ENCODE results near the gene RER1.

Gene RER1

DNA sequence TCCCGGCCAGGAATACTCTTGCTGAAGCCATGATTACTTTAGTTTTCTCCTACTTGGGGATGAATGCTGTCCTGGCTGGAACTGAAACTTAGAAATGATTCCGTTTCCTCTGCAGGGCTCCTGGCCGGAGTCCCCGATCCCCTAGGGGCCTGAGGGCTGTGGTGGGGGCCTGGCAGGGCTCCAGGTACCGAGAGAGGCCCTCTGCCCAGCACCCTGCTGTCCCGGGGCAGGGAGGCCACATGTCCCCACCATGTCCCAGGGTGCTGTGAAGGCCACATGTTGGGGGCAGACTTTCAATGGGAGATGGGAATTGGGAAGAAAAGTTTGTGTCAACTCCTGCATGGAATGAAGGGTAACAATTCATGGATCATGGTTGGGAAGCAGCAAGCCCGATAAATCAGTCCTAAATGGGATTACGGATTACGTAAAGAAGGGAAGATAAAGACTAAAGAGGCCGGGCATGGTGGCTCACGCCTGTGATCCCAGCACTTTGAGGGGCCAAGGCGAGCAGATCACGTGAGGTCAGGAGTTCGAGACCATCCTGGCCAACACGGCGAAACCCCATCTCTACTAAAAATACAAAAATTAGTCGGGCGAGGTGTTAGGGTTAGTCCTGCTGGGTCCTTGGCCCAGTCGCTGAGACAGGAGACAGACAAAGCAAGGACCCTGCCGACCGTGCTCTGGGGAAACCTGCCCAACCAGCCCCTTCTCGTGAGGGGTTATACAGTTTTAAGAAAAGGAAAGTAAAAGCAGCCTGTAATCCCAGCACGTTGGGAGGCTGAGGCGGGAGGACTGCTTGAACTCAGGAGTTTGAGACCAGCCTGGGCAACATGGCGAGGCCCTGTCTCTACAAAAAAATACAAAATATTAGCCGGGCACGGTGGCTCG is 37.8 kb upstream of the RER1 start:
- DNase-seq (ENCODE audit: low read depth): no peak

DNA sequence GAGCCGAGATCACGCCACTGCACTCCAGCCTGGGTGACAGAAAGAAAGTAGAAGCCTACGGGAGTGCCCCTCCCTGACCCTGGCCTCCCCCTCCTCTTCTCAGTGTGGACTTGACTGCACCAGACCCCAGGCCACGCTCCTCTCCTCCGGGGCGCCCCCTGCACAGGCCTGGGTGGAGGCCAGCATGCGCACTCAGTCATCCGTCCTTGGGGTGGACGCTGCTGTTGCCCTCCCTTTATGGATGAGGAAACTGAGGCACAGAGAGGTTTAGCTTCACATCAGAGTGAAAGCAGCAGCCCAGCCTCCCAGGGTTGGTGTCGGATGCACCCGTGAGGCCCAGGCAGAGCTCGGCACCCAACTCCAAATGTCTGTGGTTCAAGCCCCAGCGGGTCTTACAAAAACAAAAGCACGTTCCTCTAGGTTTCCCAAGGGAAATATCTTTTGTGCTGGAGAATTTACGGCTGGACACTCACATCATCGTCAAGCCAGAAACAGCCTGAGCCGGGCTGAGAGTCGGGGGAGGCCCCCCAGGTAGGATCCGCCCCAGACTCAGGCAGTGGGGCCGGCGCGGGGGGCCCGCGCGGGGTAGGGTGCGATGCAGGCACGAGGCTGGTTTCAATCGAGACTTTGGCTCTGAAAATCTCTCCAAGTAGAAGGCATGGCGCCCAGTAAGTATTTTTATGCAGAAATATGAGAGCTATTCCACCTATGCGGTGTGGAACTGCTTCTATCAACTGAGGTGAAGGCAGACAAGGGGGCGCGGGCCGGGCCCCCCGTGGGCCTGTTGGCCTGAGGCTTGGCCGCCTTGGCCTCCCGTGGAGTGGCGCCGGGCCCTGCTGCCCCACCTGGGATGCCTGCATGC is 36.9 kb upstream of the RER1 start:
- no peak for DNase-seq (ENCODE audit: low read depth)

DNA sequence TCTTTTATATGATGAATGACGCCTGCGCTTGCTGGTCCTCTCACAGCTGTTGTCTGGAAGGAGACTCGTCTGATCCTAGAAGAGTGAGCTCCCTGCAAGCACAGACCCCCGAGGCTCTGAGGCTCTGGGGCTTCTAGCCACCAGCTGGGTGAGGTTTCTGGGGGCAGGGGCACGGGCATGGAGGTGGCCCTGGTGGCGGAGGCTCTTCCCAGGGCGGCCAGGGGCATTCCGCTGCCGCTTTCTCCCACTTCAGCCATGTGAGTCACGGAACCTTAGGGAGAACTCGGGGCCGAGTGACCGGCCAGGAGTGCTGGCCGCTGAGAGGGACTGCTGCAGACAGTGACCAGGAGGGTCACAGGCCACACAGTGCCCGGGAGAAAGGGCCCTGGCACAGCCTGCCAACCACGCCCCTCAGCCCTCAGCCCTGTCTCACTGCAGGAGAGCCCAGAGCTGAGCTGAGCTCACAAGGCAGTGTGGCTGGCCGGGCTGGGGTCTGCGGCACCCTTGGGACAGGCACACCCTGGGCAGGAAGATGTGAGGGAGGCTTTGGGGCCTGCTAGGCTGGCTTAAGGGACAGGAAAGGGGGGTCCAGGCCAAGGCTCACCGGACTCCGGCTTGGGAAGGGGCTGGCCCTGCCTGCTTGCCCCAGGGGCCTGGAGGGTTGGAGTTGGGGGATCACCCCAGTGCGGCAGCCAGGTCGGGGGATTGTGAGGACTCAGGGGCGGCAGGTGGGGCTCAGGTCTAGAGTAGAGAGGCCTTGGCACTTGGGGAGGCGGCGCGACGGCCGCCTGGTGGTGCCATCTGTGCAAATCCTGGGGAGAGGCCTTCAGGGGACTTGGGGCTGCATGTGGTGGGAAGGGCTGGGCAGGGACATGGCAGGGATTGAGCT is 36.0 kb upstream of the RER1 start:
- no peak for DNase-seq (ENCODE audit: low read depth)

DNA sequence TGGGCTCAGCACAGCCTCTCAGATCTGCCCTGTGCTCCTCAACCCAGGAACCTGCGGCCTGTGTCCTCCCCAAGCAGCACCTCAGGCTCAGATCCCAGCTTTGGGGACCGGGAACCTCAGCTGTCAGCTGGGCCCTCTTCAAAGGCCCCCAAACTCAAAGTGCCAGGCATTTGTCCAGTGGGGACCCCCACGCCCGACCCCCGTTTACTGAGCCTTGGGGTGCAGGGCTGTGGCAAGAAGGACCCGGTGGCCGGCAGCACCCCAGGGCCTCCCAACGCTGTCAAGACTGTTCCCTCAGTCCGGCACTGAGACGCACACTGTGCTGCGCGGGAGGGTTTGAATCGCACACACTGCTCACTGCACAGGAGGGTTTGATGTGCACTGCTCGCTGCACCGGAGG is 35.2 kb upstream of the RER1 start:
- no peak for DNase-seq (ENCODE audit: low read depth)

DNA sequence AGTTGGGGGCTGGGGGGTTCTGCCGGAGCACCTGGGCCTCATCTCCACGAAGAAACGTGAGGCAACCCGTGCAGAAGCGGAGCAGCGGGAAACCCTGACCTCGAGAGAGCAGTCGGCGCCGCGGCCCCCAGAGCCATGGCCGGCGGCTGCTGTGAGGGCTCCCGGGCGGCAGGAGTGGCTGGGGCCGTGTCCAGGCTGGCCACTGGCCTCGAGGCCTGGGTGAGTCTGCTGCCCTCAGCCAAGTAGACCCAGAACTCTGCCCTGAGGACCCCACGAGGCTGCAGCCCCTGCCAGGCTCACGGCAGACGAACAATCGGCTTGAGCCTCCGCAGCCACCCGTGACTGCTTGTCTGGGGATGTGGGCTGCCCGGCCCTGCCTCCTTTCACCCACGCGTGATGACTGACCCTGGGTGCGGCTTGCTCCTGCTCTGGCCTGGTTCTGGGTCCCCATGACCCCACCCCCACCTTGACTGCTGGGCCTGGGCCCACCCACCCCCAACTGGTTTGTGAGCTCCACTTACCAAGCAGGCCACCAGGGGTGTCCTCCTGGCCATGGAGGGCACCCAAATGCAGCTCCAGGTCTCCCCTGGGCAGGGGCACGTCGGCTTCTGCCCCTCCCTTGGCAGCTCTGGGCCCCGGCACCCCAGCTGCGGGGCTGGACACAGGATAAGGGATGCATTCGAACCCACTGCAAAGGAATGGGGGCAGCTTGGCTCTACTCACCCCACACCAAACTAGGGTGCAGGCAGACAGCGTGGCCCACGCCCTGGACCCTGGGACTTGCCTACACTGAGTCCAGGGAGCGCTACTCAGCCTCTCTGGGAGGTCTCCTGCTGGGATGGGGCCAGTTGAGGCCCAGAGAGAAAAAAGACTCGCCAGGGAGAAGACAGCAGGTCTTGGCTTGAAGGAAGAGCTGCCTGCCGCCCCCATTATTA is 34.5 kb upstream of the RER1 start:
- DNase-seq (ENCODE audit: low read depth): no peak

DNA sequence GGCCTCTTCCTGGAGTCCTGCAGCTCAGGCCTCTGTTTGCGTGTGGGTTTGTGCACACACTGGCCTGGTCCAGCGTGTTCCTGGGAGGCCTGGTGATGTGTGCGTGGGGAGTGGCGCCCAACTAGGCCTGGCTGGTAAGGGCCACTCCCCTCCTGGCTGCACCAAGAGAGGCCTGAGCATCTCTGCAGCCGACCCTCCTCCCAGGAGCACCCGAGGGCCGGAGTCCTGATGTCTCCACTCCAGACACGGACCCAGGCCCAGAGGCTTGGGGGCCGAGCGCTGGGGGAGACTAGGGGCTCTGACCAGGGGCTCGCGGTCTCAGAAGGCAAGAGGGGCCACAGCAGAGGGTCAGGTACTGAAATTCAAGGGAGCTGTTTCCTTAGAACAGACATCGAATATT is 33.6 kb upstream of the RER1 start:
- DNase-seq (ENCODE audit: low read depth): no peak

DNA sequence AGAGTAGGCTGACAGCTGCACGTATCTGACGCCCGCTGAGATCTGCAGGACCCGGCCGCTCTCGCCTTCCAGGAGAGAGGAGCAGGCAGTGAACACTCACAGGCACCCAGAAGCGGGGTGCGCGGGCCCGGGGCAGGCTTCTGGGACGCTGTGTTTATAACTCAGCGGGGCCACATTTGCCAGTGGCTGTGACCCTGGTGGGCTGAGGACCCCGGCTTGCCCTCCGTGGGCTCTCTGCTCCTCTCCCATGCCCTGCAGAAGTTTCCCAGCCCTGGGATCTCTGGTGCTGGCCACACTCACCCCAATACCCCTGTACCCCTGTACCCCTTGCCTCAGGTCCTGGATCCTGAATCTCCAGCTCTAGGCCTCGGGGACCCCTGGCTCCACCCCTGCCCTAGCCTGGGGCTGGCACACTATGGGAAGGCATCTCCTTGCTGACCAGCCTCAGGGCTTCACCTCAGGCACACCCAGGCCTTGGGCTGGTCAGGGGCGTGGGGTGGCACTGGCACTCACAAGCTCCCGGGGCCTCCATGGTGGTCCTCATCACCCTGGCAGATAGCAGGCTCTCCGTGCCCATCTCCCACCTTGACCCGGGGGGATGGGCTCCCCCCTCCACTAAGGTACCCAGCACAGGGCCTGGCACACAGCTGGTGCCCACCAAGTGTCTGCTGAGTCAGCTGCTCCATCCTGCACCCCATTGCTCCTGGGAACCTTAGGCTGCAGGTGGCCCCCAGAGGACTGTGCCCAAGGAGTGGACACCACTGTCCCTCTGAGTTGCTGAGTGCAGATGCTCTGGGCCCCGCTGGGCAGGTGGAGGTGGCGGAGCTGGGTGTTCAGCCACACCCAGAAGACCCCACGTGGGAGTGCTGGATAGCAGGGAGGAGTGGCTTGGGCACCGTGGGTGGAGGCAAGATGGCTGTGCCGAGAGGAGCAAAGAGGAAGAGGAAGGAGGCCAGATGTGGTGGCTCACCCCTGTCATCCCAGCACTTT is 32.7 kb upstream of the RER1 start:
- DNase-seq (ENCODE audit: low read depth): no peak

DNA sequence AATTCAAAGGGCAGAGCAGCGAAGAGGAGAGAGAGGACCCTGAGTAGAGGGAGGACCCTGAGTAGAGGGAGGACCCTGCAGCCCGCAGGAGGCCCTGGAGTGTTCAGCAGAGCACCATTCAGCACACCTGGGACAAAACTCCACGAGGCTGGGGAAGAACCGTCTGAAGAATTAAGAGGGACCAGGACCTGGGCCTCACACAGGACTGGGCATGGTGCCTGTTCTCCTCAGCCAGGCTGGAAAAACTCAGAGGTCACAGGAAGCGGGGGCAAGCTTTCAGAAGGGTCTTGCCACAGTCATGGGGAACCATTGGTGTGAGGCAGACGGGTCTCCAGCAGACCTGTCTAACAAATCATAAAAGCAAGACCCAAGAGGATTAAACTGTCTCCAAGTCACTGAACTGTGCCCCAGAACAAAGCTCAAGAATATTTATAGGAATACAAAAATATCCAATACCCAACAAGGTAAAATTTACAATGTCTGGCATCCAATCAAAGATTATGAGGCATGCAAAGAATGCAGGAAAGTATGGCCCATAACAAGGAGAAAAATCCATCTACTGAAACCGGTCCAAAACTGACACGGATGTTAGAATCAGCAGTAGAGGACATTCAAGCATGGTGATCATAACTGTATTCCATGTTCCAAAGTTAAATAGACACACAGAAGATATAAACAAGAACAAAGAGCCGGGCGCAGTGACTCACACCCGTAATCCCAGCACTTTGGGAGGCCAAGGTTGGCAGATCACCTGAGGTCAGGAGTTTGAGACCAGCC is 30.9 kb upstream of the RER1 start:
- no peak for DNase-seq (ENCODE audit: low read depth)

DNA sequence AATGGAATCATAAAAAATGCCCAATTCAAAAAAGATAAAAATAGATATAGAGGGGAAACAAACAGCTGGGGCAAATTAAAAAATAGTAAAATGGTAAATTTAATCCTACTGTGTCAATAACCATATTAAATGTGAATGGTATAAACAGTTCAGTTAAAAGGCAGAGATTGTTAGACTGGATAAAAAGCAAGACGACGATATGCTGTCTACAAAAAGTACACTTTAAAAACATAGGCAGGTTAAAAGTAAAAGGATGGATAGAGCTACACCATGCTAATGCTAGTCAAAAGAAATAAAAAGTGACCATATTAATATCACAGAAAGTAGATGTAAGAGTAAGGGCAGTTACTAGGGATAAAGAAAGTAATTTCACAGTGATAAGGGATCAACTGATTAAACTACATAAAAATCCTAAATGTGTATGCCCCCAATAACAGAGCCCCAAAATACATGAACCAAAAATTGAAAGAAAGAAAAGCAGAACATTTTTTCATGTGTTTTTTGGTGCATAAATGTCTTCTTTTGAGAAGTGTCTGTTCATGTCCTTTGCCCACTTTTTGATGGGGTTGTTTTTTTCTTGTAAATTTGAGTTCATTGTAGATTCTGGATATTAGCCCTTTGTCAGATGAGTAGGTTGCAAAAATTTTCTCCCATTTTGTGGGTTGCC is 27.7 kb upstream of the RER1 start:
- no peak for DNase-seq (ENCODE audit: low read depth)

DNA sequence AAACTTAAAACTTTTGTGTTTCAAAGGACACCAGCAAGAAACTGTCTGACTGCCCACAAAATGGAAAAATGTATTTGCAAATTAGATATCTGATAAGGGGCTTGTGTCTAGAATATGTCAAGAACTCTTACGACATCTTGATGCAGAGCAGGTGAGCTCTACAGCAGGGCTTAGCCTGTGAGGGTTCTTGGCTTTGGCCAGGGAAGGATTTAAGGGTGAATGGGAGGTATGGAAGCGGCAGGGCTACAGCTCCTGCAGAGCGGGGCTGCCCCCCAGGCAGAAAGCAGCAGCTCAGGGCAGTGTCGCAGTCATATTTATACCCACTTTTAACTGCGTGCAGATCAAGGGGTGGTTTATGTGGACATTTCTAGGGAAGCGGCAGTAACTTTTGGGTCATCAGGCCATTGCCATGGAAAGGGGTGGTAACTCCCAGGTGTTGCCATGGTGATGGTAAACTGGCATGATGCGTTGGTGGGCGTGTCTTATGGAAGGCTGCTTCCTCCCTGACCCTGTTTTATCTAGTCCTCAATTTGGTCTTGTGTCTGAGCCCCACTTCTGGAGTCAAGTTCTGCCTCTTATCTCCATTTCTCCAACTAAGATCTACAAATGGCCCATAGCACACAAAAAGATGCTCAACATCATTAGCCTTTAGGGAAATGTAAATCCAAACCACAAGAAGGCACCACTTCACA is 23.4 kb upstream of the RER1 start:
- no peak for DNase-seq (ENCODE audit: low read depth)

DNA sequence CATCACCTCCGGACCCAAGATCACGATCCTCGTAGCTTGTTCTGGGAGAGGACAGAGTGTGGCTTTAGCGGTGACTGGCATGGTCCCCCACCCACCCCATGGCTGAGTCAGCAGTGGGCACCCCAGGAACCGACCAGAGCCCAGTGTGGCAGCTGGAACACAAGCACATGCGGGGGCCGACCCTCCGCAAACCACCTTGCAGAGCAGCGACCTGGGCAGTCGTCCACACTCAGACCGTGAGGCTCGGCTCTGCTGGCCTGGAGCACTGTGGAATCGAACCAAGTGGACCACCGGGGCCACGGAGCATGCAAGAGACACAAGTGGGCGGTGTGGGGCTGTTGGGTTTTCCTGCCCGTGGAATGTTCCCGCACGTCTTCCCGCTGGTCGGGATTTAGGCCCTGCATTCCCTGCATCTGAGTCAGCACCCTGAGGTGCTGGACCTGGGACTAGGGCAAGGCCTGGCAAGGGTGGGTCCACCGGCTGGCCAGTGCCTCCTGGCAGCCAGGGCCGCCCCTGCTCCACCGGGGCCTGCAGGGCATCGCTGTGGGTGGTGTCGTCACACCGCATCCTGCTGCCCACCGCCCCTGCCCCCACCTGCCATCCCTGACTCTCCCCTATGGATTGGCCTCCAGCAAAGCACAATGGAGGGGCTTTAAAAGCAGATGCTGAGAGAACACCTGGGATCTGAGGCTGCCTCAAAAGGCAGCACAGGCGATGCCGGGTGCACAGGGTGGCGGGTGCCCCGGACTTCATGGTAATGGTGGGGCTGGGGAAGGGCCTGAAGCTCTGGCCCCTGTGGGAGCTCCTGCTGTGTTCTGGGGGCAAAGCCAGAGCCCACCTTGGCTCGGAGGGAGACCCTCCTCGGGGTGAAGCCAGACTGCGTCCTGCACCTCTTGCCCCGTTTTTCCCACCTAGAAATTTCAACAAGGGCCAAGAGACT is 18.8 kb upstream of the RER1 start:
- no peak for DNase-seq (ENCODE audit: low read depth)

DNA sequence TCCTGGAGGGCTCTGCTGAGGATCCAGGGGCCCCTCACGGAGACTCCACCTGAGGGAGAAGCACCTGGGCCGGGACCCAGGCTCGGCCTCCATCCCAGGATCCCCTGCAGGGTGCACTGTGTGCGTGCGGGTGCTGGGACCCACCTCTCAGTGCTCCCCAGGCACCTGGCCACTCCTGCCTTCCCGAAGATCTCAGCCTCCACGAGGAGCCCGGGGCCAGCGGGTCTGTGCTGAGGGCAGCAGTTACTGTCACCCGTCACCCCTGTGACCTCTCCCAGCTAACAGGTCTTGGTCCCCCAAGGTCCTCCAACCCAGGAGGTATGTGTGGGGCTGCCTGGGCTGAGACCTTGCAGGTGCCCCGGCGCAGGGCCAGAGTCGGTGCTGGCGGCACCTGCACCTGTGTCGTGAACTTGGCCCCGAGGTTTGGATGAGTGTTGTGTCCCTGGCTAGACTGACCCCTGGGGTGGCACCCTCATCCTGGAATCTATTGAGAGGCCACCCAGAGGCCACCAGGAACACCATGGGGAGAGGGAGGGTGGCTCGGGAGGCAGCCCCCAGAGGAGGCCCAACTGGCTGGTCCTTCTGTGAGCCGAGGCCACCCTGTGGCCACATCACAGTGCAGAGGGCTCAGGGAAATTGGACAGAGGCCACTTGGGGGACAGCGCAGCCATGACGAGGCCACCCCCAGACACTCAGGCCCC is 17.9 kb upstream of the RER1 start:
- no peak for DNase-seq (ENCODE audit: low read depth)

DNA sequence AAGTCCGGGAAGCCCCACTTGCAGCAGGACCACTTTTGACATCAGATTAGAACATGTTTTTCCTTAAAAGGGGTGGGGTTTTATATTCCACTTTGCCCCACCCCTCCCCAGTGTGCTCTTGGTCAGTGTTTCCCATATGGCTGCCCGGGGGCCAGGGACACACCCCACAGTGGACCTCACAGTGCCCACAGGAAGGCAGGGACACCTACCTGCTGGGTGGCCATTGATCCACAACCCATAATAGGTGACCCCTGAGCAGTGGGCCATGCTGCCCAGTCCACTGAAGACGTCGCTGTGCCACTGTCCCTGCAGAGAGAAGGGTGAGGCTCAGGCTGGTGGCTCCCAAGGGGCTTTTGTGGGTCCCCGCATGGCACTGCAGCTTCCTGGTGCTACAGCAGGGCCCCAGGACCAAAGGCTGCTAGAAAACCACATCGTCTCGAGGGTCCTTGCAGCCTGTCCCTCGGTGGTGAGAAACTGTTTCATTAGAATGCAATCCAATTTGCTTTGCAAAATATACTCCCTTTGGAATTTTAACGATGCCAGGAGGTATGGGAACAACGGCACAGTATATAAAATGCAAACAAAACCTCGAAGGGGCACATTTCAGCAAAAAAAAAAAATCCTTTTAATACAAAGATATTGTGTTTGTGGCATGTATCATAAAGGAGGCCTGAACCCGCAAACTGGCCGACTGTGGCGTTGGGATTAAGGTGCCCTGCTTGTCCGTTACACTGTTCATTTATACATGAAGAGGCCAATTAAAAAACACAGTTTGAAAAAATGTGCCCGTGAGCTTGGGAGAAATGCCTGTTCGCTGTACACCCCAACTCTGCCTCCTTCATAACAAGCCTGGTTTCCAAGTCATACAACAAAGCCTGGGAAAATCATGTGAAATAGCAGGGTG is 17.1 kb upstream of the RER1 start:
- DNase-seq (ENCODE audit: low read depth): no peak

DNA sequence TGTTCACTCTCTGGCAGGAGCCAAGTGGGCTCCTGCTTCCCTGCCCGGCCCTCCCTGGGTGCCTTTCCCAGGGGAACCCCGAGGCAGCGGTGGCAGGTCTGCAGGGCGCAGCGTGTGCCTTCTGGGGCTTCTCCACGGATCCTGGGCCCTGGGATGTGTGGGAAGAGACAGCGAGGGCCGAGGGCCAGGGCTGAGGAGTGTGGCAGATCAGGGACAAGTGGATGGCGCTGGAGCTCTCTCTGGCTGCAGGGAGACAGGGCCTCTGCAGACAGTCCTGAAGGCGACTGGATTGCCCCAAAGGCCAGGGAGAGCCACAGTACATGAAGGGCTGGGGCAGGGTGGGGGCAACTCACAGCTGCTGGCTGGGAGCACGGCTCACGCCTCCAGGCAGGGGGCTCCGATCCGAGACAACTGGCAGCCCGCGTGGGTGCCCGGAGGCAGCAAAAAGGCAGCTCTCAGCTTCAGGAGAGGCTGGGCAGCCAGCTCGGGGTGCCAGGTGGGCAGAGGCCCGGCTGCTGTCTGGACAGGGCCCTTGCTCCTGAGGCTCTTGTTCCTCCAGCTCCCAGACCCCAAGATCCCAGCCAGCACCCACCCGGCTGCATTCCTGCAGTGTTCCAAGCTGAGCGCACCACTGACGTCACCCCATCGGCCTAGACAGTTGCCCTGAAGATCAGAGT is 16.3 kb upstream of the RER1 start:
- no peak for DNase-seq (ENCODE audit: low read depth)

DNA sequence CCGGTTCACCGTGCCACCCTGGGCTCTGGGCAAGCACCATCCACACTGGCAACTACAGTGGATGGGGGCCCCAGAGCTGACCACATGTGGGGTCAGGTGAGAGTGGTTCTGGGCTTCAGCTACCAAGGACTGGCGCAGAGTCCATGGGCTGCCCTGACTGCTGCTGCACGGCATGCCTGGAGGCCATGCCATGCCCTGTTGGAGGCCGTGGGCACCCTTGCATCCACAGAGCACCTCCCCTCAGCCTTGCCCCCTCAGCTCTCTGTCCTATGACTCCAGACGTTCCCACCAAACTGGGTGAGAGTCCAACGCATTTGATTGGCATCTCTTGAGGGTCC is 15.7 kb upstream of the RER1 start:
- no peak for DNase-seq (ENCODE audit: low read depth)
